Measurements from ENCODE around the gene CIBAR2.

Gene CIBAR2

GRCh38 chr16:85103114-85104079, 8.9 kb downstream of the CIBAR2 start:
- DNase-seq (ENCODE audit: low spot score): no peak

GRCh38 chr16:85101956-85102630, 10.2 kb downstream of the CIBAR2 start:
- no peak for DNase-seq (ENCODE audit: low spot score)

GRCh38 chr16:85100265-85100664, 12.0 kb downstream of the CIBAR2 start:
- DNase-seq (ENCODE audit: low spot score): no peak

GRCh38 chr16:85098565-85098964, 13.7 kb downstream of the CIBAR2 start:
- DNase-seq (ENCODE audit: low spot score): no peak

- DNase-seq (ENCODE audit: low spot score): no peak
These were observed 15.4 kb downstream of the CIBAR2 start for GRCh38 chr16:85096921-85097320.

- DNase-seq (ENCODE audit: low spot score): no peak
These were observed 17.5 kb downstream of the CIBAR2 start for GRCh38 chr16:85094812-85095211.

GRCh38 chr16:85094176-85094805, 18.0 kb downstream of the CIBAR2 start:
- no peak for DNase-seq (ENCODE audit: low spot score)

GRCh38 chr16:85093705-85094104, 18.6 kb downstream of the CIBAR2 start:
- DNase-seq (ENCODE audit: low spot score): no peak

GRCh38 chr16:85092851-85093250, 19.4 kb downstream of the CIBAR2 start:
- DNase-seq (ENCODE audit: low spot score): no peak

GRCh38 chr16:85092309-85092708, 20.0 kb downstream of the CIBAR2 start:
- no peak for DNase-seq (ENCODE audit: low spot score)

- no peak for DNase-seq (ENCODE audit: low spot score)
These were observed 20.8 kb downstream of the CIBAR2 start for GRCh38 chr16:85091522-85091910.

- no peak for DNase-seq (ENCODE audit: low spot score)
These were observed 21.3 kb downstream of the CIBAR2 start for GRCh38 chr16:85090873-85091521.

- no peak for DNase-seq (ENCODE audit: low spot score)
These were observed 22.1 kb downstream of the CIBAR2 start for GRCh38 chr16:85090181-85090580.

GRCh38 chr16:85089525-85089924, 22.7 kb downstream of the CIBAR2 start:
- no peak for DNase-seq (ENCODE audit: low spot score)

- no peak for DNase-seq (ENCODE audit: low spot score)
These were observed 23.6 kb downstream of the CIBAR2 start for GRCh38 chr16:85088570-85089199.

- no peak for DNase-seq (ENCODE audit: low spot score)
These were observed 24.2 kb downstream of the CIBAR2 start for GRCh38 chr16:85087899-85088569.

GRCh38 chr16:85086347-85087291, 25.7 kb downstream of the CIBAR2 start:
- peak; percentile 70 for DNase-seq (ENCODE audit: low spot score)

- DNase-seq (ENCODE audit: low spot score): no peak
These were observed 26.6 kb downstream of the CIBAR2 start for GRCh38 chr16:85085721-85086120.

- DNase-seq (ENCODE audit: low spot score): no peak
These were observed 27.3 kb downstream of the CIBAR2 start for GRCh38 chr16:85084841-85085510.

Measured in kidney tubule cell (primary cell).